Measurements from ENCODE around the gene WNT8A. TPM values are rescaled to one million over a fixed set of nuclear protein-coding genes. Genes with fewer than 3 reads are reported as not detected.

The WNT8A gene
- total and polyA plus RNA-seq, 2 donors from 2014 or later = not detected

DNA sequence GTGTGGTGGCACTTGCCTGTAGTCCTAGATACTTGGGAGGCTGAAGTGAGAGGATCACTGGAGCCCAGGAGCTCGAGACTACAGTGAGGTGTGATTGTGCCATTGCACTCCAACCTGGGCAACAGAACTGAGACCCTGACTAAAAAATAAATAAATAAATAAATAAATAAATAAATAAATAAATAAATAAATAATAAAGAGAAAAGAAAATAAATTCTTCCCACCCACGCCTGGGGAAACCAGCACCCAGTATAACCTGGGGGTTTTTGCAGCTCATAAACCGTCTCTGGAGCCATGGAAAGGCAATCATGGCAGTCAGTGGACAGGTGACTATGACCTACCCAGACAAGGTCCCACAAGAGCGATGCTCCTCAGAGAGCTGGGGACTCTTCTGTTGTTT lies 7.9 kb downstream of the WNT8A start:
- Histone ChIP-seq H3K9me3 (ENCODE audit: control insufficient read depth in 2 of 3, insufficient read depth in 1 of 3, low read length in 3 of 3) (no peaks in the 10 kb centered on the region), H3K4me1 (ENCODE audit: control insufficient read depth in 2 of 3, insufficient read depth in 2 of 3, low read depth in 1 of 3, low read length in 3 of 3) (no peaks in the 10 kb centered on the region), H3K27me3 (ENCODE audit: control insufficient read depth, insufficient read depth, low read length) (no peaks in the 10 kb centered on the region), H3K36me3 (ENCODE audit: control insufficient read depth in 2 of 3, insufficient read depth in 3 of 3, low read length in 3 of 3) (no peaks in the 10 kb centered on the region), H3K27ac (ENCODE audit: low read depth in 2 of 2, low read length in 2 of 2) (no peak overlapping the region), H3K4me3 (ENCODE audit: low read length in 3 of 3) (no peak overlapping the region), H3K9ac (ENCODE audit: low read length in 3 of 3) (no peak overlapping the region)
- intact Hi-C loops (cut with DNase I) = no loop called here
- no peak for FAIRE-seq
- TF ChIP-seq, protein P1, sequence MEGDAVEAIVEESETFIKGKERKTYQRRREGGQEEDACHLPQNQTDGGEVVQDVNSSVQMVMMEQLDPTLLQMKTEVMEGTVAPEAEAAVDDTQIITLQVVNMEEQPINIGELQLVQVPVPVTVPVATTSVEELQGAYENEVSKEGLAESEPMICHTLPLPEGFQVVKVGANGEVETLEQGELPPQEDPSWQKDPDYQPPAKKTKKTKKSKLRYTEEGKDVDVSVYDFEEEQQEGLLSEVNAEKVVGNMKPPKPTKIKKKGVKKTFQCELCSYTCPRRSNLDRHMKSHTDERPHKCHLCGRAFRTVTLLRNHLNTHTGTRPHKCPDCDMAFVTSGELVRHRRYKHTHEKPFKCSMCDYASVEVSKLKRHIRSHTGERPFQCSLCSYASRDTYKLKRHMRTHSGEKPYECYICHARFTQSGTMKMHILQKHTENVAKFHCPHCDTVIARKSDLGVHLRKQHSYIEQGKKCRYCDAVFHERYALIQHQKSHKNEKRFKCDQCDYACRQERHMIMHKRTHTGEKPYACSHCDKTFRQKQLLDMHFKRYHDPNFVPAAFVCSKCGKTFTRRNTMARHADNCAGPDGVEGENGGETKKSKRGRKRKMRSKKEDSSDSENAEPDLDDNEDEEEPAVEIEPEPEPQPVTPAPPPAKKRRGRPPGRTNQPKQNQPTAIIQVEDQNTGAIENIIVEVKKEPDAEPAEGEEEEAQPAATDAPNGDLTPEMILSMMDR (IDR thresholded peaks at IDR 0.05; ENCODE audit: borderline replicate concordance, extremely low read depth, insufficient read depth) = no peak
- no peak for DNase-seq

DNA sequence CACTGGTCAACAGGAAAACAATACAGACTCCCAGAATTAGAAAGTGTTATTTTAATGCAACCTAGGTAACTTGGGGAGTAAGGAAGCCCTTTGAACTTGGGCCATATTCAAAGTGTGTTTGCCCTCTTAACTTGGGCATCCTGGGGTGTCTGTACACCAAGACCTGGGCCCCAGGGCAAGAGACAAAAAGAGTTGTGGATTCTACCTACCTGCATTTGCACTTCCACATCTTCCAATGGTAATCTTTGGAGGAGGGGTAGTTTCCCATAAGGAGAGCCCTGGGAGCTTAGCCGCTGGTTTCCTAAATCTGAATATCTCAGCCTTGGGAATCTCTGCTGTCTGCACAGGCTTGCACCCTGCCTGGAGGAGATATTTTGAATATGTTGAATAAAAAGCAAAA lies 8.5 kb downstream of the WNT8A start:
- DNase-seq (no peak), FAIRE-seq (no peak)
- H3K9me3 ChIP-seq (ENCODE audit: control insufficient read depth in 2 of 3, insufficient read depth in 1 of 3, low read length in 3 of 3) = no peaks in the 10 kb centered on the region
- H3K27me3 ChIP-seq (ENCODE audit: control insufficient read depth, insufficient read depth, low read length) = no peaks in the 10 kb centered on the region
- H3K9ac ChIP-seq (ENCODE audit: low read length in 3 of 3) = no peak overlapping the region
- H3K36me3 ChIP-seq (ENCODE audit: control insufficient read depth in 2 of 3, insufficient read depth in 3 of 3, low read length in 3 of 3) = no peaks in the 10 kb centered on the region
- no peak overlapping the region for H3K4me3 ChIP-seq (ENCODE audit: low read length in 3 of 3)
- TF ChIP-seq, protein P1 (IDR thresholded peaks at IDR 0.05; ENCODE audit: borderline replicate concordance, extremely low read depth, insufficient read depth) = no peak
- H3K4me1 ChIP-seq (ENCODE audit: control insufficient read depth in 2 of 3, insufficient read depth in 2 of 3, low read depth in 1 of 3, low read length in 3 of 3) = no peaks in the 10 kb centered on the region
- intact Hi-C loops (cut with DNase I) = no loop called here
- H3K27ac ChIP-seq (ENCODE audit: low read depth in 2 of 2, low read length in 2 of 2) = no peak overlapping the region

DNA sequence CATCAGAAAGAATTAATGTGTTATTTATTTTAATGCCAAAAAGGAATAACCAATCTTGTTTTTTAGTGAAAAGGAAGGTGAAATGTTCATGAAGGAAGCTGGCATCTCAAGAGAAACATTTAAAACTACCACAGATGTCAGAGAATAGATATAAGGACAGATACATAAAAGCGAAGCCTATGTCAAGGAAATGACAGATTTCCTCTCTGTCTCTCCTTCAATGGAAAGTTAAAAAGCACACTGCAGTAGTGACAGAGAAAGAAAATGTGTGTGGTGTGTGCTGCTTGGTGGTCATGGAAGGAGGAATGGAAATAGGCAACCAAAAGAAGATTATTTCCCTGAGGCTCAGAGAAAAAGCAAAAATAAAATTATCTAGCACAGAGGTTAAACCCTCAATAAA lies 9.2 kb downstream of the WNT8A start:
- Histone ChIP-seq H3K9ac (ENCODE audit: low read length in 3 of 3) (no peak overlapping the region), H3K4me1 (ENCODE audit: control insufficient read depth in 2 of 3, insufficient read depth in 2 of 3, low read depth in 1 of 3, low read length in 3 of 3) (no peaks in the 10 kb centered on the region), H3K27me3 (ENCODE audit: control insufficient read depth, insufficient read depth, low read length) (no peaks in the 10 kb centered on the region), H3K27ac (ENCODE audit: low read depth in 2 of 2, low read length in 2 of 2) (no peak overlapping the region), H3K9me3 (ENCODE audit: control insufficient read depth in 2 of 3, insufficient read depth in 1 of 3, low read length in 3 of 3) (no peaks in the 10 kb centered on the region), H3K4me3 (ENCODE audit: low read length in 3 of 3) (no peak overlapping the region), H3K36me3 (ENCODE audit: control insufficient read depth in 2 of 3, insufficient read depth in 3 of 3, low read length in 3 of 3) (no peaks in the 10 kb centered on the region)
- DNase-seq (no peak), FAIRE-seq (no peak)
- intact Hi-C loops (cut with DNase I) = no loop called here
- TF ChIP-seq, protein P1 (IDR thresholded peaks at IDR 0.05; ENCODE audit: borderline replicate concordance, extremely low read depth, insufficient read depth) = no peak
